ENCODE data around the gene UBE2V1. TPM values are rescaled to one million over a fixed set of nuclear protein-coding genes. Genes with fewer than 3 reads are reported as not detected.
A peak's percentile ranks its signal among the peaks of the same experiment; 100 is the strongest.

The UBE2V1 gene
- polyA plus RNA-seq, 1 of the 3 experiments (the other 2 are of a cell fraction) = 99.7 TPM

DNA sequence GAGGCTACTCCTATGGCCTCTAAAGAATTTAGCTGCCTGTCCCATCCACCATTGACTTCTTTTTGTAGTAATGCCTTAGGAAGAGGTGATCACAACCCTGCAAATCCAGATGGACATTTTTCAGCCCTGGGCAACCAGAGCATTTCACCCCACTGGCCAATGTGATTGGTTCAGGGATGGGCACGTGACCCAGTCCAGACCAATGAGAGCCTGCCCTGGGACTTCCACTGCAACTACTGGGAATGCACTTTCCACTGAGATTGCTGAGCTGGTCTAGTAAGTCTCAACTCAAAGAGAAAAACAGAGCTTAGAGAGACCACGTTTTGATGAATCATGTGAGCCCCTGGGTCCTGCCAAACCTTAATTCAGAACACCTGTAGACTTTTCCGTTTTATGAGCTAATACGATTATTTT, 8.9 kb upstream of the UBE2V1 start:
- POLR2A ChIA-PET = no interaction called here
- H3K9ac ChIP-seq = no peak overlapping the region
- H3K79me2 ChIP-seq (ENCODE audit: insufficient read depth) = no peaks in the 10 kb centered on the region
- 50% methylated on average over 4 of the region's 4 CpGs for WGBS (ENCODE audit: low lambda C conversion rate)
- peaks cover 9% of the 10 kb centered on the region for H3F3A ChIP-seq (replicated peaks; ENCODE audit: insufficient read depth)
- H3K4me2 ChIP-seq = no peak overlapping the region
- H2AFZ ChIP-seq (ENCODE audit: low read depth) = no peak overlapping the region
- H3K27me3 ChIP-seq (ENCODE audit: insufficient read depth) = no peaks in the 10 kb centered on the region
- TF ChIP-seq, protein P1, sequence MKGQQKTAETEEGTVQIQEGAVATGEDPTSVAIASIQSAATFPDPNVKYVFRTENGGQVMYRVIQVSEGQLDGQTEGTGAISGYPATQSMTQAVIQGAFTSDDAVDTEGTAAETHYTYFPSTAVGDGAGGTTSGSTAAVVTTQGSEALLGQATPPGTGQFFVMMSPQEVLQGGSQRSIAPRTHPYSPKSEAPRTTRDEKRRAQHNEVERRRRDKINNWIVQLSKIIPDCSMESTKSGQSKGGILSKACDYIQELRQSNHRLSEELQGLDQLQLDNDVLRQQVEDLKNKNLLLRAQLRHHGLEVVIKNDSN (IDR thresholded peaks at IDR 0.05; ENCODE audit: borderline replicate concordance, low read depth) = peak; percentile 83
- TF ChIP-seq RFX5 (IDR thresholded peaks at IDR 0.05; ENCODE audit: low read length) (peak; percentile 29; the same call in 1 of the 2 replicates), TCF12 (IDR thresholded peaks at IDR 0.05) (peak; percentile 50)
- TF ChIP-seq, protein P2, sequence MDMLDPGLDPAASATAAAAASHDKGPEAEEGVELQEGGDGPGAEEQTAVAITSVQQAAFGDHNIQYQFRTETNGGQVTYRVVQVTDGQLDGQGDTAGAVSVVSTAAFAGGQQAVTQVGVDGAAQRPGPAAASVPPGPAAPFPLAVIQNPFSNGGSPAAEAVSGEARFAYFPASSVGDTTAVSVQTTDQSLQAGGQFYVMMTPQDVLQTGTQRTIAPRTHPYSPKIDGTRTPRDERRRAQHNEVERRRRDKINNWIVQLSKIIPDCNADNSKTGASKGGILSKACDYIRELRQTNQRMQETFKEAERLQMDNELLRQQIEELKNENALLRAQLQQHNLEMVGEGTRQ (IDR thresholded peaks at IDR 0.05; ENCODE audit: borderline replicate concordance, low read depth, low read length) = no peak
- no peaks in the 10 kb centered on the region for H4K20me1 ChIP-seq (ENCODE audit: insufficient read depth)
- H3K36me3 ChIP-seq (replicated peaks in 1 of 2; ENCODE audit: control insufficient read depth in 1 of 2, insufficient read depth in 2 of 2, low read length in 1 of 2) = peaks cover 6 to 11% of the 10 kb centered on the region in 2 experiments
- H3K27ac ChIP-seq (ENCODE audit: low read depth in 2 of 2, low read length in 1 of 2) = no peak overlapping the region
- no peaks in the 10 kb centered on the region; a peak in 1 of 4 replicates for H3K4me1 ChIP-seq (ENCODE audit: control insufficient read depth in 1 of 2, insufficient read depth in 2 of 2, low read depth in 1 of 2, low read length in 1 of 2)
- CTCF ChIA-PET = interaction anchor here (0.8 to 11.5 kb wide), 11 partner anchors 10 to 285 kb away, joined by 3 to 297 read pairs (median 36); partner anchors contain the start of gene PEDS1
- no peak overlapping the region for H3K4me3 ChIP-seq (ENCODE audit: low read depth in 2 of 2, low read length in 1 of 2)
- no peaks in the 10 kb centered on the region for H3K9me3 ChIP-seq
- DNase-seq = peak; percentile 66
- no peaks in the 10 kb centered on the region for H3K9me2 ChIP-seq

DNA sequence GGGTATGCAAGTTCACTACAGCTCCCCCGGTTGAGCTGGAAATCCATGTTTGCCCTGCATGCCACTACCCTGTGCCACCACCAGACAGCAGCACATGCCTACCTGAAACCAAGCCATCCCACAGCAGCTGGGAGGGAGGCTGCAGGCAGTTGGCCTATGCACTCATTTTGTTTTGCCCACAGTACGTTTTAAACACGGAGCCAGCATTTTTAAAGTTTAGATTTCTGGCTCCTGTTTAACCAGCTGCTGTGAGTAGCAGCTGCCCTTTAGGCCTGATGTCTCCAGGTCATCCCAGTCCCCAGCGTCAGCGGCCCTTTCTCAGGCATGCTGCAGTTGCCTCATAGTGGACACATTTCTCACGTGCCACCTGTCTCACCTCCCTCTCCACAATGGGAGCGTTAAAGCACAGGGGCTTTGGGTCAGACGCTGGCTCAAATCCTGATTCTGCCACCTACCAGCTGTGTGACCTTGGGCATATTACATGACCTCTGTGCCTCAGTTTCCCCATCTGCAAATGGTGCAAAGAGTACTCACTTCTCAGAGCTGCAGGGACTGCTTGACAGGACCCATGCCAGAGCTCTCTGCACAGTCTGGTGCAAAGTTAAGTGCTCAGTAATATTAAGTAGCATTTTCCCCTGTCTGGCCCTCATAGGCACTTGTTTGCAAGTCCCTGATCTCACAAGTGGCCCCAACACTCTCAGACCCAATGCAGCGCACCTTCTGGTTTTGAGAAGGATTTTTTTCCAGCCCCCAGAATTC, 8.2 kb upstream of the UBE2V1 start:
- ChIA-PET CTCF (interaction anchor here (0.6 to 11.5 kb wide), 34 partner anchors 9 to 471 kb away, joined by 3 to 297 read pairs (median 4); partner anchors contain the start of genes PEDS1 and UBE2V1), POLR2A (interaction anchor here (0.8 to 1.4 kb wide), 3 partner anchors 45 to 58 kb away, joined by 4 to 5 read pairs (median 4); no protein-coding TSS in a partner anchor)
- H2AFZ ChIP-seq (ENCODE audit: low read depth) = no peak overlapping the region
- no peaks in the 10 kb centered on the region for H3K27me3 ChIP-seq (ENCODE audit: insufficient read depth)
- H3K9me2 ChIP-seq = no peaks in the 10 kb centered on the region
- H3K4me1 ChIP-seq (ENCODE audit: control insufficient read depth in 1 of 2, insufficient read depth in 2 of 2, low read depth in 1 of 2, low read length in 1 of 2) = peaks cover 3 to 4% of the 10 kb centered on the region in 2 experiments; a peak in 2 of 4 replicates
- no peaks in the 10 kb centered on the region for H3K79me2 ChIP-seq (ENCODE audit: insufficient read depth)
- peaks cover 2 to 11% of the 10 kb centered on the region in 2 experiments for H3K36me3 ChIP-seq (replicated peaks in 1 of 2; ENCODE audit: control insufficient read depth in 1 of 2, insufficient read depth in 2 of 2, low read length in 1 of 2)
- TF ChIP-seq CHD2 (IDR thresholded peaks at IDR 0.05; ENCODE audit: low read length, partially characterized antibody) = peak; percentile 17
- no peak for TF ChIP-seq MXI1 (IDR thresholded peaks at IDR 0.05; ENCODE audit: low read depth, low read length)
- TF ChIP-seq, protein P3, sequence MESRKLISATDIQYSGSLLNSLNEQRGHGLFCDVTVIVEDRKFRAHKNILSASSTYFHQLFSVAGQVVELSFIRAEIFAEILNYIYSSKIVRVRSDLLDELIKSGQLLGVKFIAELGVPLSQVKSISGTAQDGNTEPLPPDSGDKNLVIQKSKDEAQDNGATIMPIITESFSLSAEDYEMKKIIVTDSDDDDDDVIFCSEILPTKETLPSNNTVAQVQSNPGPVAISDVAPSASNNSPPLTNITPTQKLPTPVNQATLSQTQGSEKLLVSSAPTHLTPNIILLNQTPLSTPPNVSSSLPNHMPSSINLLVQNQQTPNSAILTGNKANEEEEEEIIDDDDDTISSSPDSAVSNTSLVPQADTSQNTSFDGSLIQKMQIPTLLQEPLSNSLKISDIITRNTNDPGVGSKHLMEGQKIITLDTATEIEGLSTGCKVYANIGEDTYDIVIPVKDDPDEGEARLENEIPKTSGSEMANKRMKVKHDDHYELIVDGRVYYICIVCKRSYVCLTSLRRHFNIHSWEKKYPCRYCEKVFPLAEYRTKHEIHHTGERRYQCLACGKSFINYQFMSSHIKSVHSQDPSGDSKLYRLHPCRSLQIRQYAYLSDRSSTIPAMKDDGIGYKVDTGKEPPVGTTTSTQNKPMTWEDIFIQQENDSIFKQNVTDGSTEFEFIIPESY (IDR thresholded peaks at IDR 0.05; ENCODE audit: borderline replicate concordance, low read depth) = no peak
- TF ChIP-seq, protein P4, sequence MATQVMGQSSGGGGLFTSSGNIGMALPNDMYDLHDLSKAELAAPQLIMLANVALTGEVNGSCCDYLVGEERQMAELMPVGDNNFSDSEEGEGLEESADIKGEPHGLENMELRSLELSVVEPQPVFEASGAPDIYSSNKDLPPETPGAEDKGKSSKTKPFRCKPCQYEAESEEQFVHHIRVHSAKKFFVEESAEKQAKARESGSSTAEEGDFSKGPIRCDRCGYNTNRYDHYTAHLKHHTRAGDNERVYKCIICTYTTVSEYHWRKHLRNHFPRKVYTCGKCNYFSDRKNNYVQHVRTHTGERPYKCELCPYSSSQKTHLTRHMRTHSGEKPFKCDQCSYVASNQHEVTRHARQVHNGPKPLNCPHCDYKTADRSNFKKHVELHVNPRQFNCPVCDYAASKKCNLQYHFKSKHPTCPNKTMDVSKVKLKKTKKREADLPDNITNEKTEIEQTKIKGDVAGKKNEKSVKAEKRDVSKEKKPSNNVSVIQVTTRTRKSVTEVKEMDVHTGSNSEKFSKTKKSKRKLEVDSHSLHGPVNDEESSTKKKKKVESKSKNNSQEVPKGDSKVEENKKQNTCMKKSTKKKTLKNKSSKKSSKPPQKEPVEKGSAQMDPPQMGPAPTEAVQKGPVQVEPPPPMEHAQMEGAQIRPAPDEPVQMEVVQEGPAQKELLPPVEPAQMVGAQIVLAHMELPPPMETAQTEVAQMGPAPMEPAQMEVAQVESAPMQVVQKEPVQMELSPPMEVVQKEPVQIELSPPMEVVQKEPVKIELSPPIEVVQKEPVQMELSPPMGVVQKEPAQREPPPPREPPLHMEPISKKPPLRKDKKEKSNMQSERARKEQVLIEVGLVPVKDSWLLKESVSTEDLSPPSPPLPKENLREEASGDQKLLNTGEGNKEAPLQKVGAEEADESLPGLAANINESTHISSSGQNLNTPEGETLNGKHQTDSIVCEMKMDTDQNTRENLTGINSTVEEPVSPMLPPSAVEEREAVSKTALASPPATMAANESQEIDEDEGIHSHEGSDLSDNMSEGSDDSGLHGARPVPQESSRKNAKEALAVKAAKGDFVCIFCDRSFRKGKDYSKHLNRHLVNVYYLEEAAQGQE (IDR thresholded peaks at IDR 0.05; ENCODE audit: low read depth, low read length) = no peak
- TF ChIP-seq, protein P5, sequence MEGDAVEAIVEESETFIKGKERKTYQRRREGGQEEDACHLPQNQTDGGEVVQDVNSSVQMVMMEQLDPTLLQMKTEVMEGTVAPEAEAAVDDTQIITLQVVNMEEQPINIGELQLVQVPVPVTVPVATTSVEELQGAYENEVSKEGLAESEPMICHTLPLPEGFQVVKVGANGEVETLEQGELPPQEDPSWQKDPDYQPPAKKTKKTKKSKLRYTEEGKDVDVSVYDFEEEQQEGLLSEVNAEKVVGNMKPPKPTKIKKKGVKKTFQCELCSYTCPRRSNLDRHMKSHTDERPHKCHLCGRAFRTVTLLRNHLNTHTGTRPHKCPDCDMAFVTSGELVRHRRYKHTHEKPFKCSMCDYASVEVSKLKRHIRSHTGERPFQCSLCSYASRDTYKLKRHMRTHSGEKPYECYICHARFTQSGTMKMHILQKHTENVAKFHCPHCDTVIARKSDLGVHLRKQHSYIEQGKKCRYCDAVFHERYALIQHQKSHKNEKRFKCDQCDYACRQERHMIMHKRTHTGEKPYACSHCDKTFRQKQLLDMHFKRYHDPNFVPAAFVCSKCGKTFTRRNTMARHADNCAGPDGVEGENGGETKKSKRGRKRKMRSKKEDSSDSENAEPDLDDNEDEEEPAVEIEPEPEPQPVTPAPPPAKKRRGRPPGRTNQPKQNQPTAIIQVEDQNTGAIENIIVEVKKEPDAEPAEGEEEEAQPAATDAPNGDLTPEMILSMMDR (IDR thresholded peaks at IDR 0.05) = peak; percentile 80
- no peak for TF ChIP-seq EZH2phosphoT487 (IDR thresholded peaks at IDR 0.05; ENCODE audit: borderline replicate concordance, low read depth)
- no peak for TF ChIP-seq ELF1 (IDR thresholded peaks at IDR 0.05)
- TF ChIP-seq SMC3 (IDR thresholded peaks at IDR 0.05; ENCODE audit: low read depth, low read length) = peak; percentile 97
- TF ChIP-seq GATA2 (CRISPR knock-in tag; IDR thresholded peaks at IDR 0.05) = no peak
- 0 out of 2 replicates have a peak, but pooled peaks have one; percentile 12 for TF ChIP-seq FOXJ3 (CRISPR knock-in tag; IDR thresholded peaks at IDR 0.05)
- peak; percentile 97 for TF ChIP-seq RAD21 (IDR thresholded peaks at IDR 0.05; ENCODE audit: low read length)
- no peak for TF ChIP-seq NRF1 (IDR thresholded peaks at IDR 0.05; ENCODE audit: low read depth, low read length)
- peaks cover 10% of the 10 kb centered on the region for H3F3A ChIP-seq (replicated peaks; ENCODE audit: insufficient read depth)
- no peak overlapping the region for H3K27ac ChIP-seq (ENCODE audit: low read depth in 2 of 2, low read length in 1 of 2)
- WGBS (ENCODE audit: low lambda C conversion rate) = 54% methylated on average over 8 of the region's 9 CpGs
- H3K9ac ChIP-seq = no peak overlapping the region
- H4K20me1 ChIP-seq (ENCODE audit: insufficient read depth) = no peaks in the 10 kb centered on the region
- DNase-seq = peak; percentile 83
- no peak overlapping the region for H3K4me2 ChIP-seq
- H3K9me3 ChIP-seq = no peaks in the 10 kb centered on the region
- H3K4me3 ChIP-seq (ENCODE audit: low read depth in 2 of 2, low read length in 1 of 2) = no peak overlapping the region; a peak in 1 of 4 replicates

Measured in SK-N-SH (cell line).